ENCODE results near the gene CCND1. TPM values are rescaled to one million over a fixed set of nuclear protein-coding genes. Genes with fewer than 3 reads are reported as not detected.

Gene CCND1
- total and polyA plus RNA-seq, 10 of the 15 experiments (the other 5 are each of a cell fraction or from before 2014, with no cell fraction given): 0.09 to 6.6 (median 0.59) TPM; not detected in 2

GRCh38 chr11:69601011-69601975 lies 39.7 kb upstream of the CCND1 start:
- ChIA-PET POLR2A (no interaction called here), SMC1A (ENCODE audit: uncharacterized antibody, unreplicated experiment) (interaction anchor here (0.6 kb wide), 1 partner anchor 681 kb away, joined by 3 read pairs; no protein-coding TSS in a partner anchor), CTCF (no interaction called here), RAD21 (ENCODE audit: unreplicated experiment) (no interaction called here)
- no peak overlapping the region for H3K4me2 ChIP-seq (ENCODE audit: control insufficient read depth, insufficient read depth)
- no peak for FAIRE-seq
- H3K9ac ChIP-seq (ENCODE audit: control insufficient read depth, insufficient read depth, low read length): no peak overlapping the region
- H4K20me1 ChIP-seq (ENCODE audit: control insufficient read depth, insufficient read depth): no peaks in the 10 kb centered on the region
- TF ChIP-seq ZBTB11 (CRISPR knock-in tag; IDR thresholded peaks at IDR 0.05): no peak
- no peak for TF ChIP-seq TCF12 (IDR thresholded peaks at IDR 0.05; ENCODE audit: low read depth, low read length)
- TF ChIP-seq, protein P1, sequence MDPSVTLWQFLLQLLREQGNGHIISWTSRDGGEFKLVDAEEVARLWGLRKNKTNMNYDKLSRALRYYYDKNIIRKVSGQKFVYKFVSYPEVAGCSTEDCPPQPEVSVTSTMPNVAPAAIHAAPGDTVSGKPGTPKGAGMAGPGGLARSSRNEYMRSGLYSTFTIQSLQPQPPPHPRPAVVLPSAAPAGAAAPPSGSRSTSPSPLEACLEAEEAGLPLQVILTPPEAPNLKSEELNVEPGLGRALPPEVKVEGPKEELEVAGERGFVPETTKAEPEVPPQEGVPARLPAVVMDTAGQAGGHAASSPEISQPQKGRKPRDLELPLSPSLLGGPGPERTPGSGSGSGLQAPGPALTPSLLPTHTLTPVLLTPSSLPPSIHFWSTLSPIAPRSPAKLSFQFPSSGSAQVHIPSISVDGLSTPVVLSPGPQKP (IDR thresholded peaks at IDR 0.05; ENCODE audit: low read depth, low read length): no peak
- TF ChIP-seq DPF2 (IDR thresholded peaks at IDR 0.05): no peak
- TF ChIP-seq CHD1 (IDR thresholded peaks at IDR 0.05; ENCODE audit: low read depth, low read length): no peak
- TF ChIP-seq POLR2AphosphoS2 (IDR thresholded peaks at IDR 0.05; ENCODE audit: low read depth, low read length): no peak
- no peak for TF ChIP-seq GABPA (IDR thresholded peaks at IDR 0.05; ENCODE audit: low read depth)
- TF ChIP-seq NFIC (IDR thresholded peaks at IDR 0.05; ENCODE audit: low read depth, low read length): no peak
- no peak for TF ChIP-seq ZNF207 (IDR thresholded peaks at IDR 0.05; ENCODE audit: borderline replicate concordance)
- no peak for TF ChIP-seq ATF2 (IDR thresholded peaks at IDR 0.05; ENCODE audit: low read length)
- no peak for TF ChIP-seq ZNF384 (IDR thresholded peaks at IDR 0.05; ENCODE audit: borderline replicate concordance, low read depth, low read length)
- no peak for TF ChIP-seq TCF7 (IDR thresholded peaks at IDR 0.05; ENCODE audit: borderline replicate concordance)
- TF ChIP-seq TAF1 (IDR thresholded peaks at IDR 0.05; ENCODE audit: borderline replicate concordance, low read depth, low read length): no peak
- no peak for TF ChIP-seq SIN3A (IDR thresholded peaks at IDR 0.05; ENCODE audit: low read depth, low read length)
- no peak for TF ChIP-seq RELA (IDR thresholded peaks at IDR 0.05; ENCODE audit: borderline replicate concordance, partially characterized antibody)
- TF ChIP-seq CBX3 (IDR thresholded peaks at IDR 0.05; ENCODE audit: borderline replicate concordance, low read depth): no peak
- TF ChIP-seq MYB (IDR thresholded peaks at IDR 0.05; ENCODE audit: borderline replicate concordance, low read depth, low read length): no peak
- H3K79me2 ChIP-seq (ENCODE audit: control insufficient read depth, insufficient read depth, low read length): no peaks in the 10 kb centered on the region
- DNase-seq (ENCODE audit: low read depth, low spot score): no peak
- no peaks in the 10 kb centered on the region for H3K4me1 ChIP-seq (ENCODE audit: control insufficient read depth, insufficient read depth, low read length)
- in situ Hi-C loops (cut with MboI): no loop called here
- no peaks in the 10 kb centered on the region for H3K9me3 ChIP-seq (replicated peaks; ENCODE audit: control insufficient read depth, insufficient read depth, low read length)
- no TSS peak for BruUV-seq (replicated peaks)
- no peaks in the 10 kb centered on the region for H3K36me3 ChIP-seq (ENCODE audit: control insufficient read depth in 2 of 2, insufficient read depth in 2 of 2, low read length in 1 of 2)
- 39% methylated on average over 12 of the region's 12 CpGs for WGBS (ENCODE audit: insufficient coverage, insufficient replicate concordance, low lambda C conversion rate, missing lambda C conversion rate)
- no peak overlapping the region for H2AFZ ChIP-seq (ENCODE audit: control insufficient read depth, low read depth, low read length)
- ATAC-seq: no peak
- no peaks in the 10 kb centered on the region; a peak in 4 of 4 replicates for H3K27me3 ChIP-seq (replicated peaks in 1 of 2; ENCODE audit: control insufficient read depth in 2 of 2, insufficient read depth in 2 of 2, low read length in 1 of 2)
- H3K27ac ChIP-seq (ENCODE audit: control insufficient read depth, insufficient read depth): no peak overlapping the region
- H3K4me3 ChIP-seq: no peak overlapping the region
- intact Hi-C loops (cut with micrococcal nuclease; ENCODE audit: unreplicated experiment): no loop called here
